Stimulated activated CD8-positive, alpha-beta memory T cell treated with anti-CD3 and anti-CD28 coated beads, Interleukin-12 subunit alpha, Interleukin-12 subunit beta, amount 100 ng/mL, for 1 hour (primary cell): ENCODE measurements around the gene CTNNA3.
"Not testable (repeated sequence)": the region's sequence is repeated elsewhere in the genome, so short reads cannot be mapped to it uniquely, and the experiment has no call there.

Experiments used
- DNase-seq: peaks from one replicate; pipeline ENCODE4 v3.0.0-alpha.2; 2020; ENCODE audit warnings: low read depth

CTNNA3 gene

GRCh38 chr10:66368146-66368545 is 1327.8 kb downstream of the CTNNA3 start:
- no peak for DNase-seq

GRCh38 chr10:66366163-66366562 is 1329.8 kb downstream of the CTNNA3 start:
- no peak for DNase-seq

DNA sequence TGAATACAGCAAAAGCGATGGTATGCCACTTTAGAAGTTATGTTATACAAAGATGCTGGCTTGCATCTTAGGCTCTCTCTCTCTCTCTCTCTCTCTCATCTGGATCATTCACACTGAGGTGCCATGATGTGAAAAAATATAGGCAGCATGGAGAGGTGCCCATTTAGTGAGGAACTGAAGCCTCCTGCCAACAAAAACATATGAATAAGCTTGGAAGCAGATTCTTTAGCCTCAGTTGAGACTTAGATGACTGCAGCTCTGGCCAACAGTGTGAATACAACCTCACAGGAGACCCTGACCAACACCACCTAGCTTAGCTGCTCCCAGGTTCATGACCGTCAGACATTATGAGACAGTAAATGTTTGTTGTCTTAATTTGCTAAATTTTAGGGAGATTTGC is 1330.3 kb downstream of the CTNNA3 start:
- DNase-seq = no peak

DNA sequence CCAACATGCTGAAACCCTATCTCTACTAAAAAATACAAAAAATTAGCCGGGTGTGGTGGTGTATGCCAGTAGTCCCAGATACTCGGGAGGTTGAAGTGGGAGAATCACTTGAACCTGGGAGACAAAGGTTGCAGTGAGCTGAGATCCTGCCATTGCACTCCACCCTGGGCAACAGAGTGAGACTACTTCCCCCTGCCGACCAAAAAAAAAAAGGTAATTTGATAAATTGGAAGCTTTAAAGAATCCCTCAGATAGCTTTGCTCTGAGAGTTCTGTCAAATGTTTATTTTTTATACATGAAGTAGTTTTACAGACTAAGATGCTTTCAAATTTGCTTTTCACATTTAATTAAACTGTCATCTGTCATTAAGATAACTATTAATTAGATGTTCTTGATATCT is 1333.5 kb downstream of the CTNNA3 start:
- DNase-seq = no peak

DNA sequence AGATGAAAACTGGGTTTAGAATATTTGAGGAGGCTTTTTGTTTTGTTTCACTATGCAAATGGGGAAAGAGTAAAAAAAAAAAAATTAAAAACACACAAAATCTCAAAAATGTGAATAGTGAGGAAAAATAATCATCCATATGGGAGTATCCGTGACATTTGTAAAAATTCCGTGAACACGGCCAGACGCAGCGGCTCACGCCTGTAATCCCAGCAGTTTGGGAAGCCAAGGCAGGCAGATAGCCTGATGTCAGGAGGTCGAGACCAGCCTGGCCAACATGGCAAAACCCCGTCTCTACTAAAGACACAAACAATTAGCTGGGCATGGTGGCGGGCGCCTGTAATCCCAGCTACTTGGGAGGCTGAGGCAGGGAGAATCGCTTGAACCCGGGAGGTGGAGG is 1342.2 kb downstream of the CTNNA3 start:
- DNase-seq = not testable (repeated sequence)

DNA sequence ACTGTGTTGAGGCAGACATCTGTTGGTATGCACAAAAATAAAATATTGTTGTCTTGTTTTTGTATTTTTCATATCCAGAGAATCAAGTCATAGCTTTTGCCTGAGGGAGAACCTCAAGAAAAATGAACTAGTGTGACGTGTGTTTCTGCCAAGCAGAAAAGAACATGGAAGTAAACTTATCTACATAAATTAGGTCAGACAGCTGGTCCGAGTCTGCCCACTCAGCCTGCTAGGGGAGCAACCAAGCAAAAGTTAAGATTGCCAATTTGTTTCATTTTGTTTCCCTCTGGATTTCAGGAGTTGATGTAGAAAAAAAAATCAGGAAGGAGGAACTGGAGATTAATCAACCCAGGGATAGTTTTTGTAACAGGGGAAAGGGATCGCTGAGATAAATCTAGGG is 1342.6 kb downstream of the CTNNA3 start:
- DNase-seq = no peak

- no peak for DNase-seq
Measured at GRCh38 chr10:66350622-66351399, 1345.2 kb downstream of the CTNNA3 start.

DNA sequence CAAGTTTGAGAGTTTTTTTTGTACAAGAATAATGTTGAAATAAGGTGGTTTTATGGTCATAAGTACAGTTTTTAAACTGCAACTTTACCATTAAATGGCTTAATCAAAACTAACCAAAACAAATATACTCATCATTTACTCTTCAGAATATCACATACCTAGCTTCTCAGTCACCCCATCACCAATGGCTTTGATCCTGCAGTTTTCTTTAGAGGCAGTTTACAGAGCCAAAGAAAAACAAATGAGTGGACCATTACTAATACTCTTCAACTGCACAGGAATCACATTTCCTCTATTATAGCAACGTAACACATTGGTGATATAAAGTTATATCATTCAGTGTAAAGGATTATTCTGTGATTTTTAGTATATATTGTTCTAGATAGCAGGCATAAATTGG is 1346.3 kb downstream of the CTNNA3 start:
- DNase-seq = no peak

GRCh38 chr10:66349076-66349475 is 1346.9 kb downstream of the CTNNA3 start:
- DNase-seq = no peak

GRCh38 chr10:66337211-66337610 is 1358.8 kb downstream of the CTNNA3 start:
- DNase-seq = no peak

GRCh38 chr10:66336791-66337190 is 1359.2 kb downstream of the CTNNA3 start:
- DNase-seq = no peak

DNA sequence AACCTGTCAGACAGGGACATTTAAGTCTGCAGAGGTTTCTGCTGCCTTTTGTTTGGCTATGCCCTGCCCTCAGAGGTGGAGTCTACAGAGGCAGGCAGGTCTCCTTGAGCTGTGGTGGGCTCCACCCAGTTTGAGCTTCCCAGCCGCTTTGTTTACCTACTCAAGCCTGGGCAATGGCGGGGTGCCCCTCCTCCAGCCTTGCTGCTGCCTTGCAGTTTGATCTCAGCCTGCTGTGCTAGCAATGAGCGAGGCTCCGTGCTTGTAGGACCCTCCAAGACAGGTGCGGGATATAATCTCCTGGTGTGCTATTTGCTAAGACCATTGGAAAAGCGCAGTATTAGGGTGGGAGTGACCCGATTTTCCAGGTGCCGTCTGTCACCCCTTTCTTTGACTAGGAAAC is 1360.2 kb downstream of the CTNNA3 start:
- not testable (repeated sequence) for DNase-seq

- DNase-seq = no peak
Measured at GRCh38 chr10:66329147-66329546, 1366.8 kb downstream of the CTNNA3 start.

DNA sequence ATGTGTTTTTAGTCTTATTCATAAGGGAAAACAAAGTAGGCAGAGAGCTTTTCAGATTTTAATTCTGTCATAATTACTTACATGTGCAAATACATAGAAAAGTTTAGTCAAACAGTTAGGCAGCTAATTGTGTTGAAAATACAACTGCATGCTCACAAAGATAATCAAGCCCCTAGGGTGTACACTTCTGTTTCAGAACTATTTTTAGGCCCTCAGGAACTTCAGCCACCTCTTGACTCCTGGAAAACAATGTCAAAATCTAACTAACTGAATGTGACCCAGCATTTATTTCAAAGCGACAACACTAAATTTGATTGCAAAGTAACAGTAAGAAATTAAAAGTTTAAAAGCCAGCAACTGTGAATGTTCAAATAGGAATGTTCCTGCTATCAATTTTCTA is 1369.1 kb downstream of the CTNNA3 start:
- DNase-seq = no peak

DNA sequence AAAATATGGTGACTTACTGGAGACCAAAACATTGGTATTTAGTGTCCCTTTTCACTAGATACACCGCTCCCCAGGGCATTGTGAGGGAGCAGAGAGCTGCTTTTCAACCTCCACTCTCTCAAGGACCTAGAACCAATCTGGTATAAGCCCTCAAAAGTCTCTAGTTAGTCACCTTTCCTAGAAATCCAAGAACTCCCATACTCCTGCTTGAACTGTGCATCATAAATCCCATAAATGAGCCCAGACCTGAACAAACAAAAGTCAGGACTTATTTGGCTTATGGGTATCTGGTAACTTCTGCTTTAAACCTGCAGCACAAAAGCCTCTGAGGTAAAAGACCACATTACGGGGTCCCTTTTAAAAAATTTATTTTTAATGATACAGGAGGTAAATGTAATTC is 1373.2 kb downstream of the CTNNA3 start:
- DNase-seq = no peak

DNA sequence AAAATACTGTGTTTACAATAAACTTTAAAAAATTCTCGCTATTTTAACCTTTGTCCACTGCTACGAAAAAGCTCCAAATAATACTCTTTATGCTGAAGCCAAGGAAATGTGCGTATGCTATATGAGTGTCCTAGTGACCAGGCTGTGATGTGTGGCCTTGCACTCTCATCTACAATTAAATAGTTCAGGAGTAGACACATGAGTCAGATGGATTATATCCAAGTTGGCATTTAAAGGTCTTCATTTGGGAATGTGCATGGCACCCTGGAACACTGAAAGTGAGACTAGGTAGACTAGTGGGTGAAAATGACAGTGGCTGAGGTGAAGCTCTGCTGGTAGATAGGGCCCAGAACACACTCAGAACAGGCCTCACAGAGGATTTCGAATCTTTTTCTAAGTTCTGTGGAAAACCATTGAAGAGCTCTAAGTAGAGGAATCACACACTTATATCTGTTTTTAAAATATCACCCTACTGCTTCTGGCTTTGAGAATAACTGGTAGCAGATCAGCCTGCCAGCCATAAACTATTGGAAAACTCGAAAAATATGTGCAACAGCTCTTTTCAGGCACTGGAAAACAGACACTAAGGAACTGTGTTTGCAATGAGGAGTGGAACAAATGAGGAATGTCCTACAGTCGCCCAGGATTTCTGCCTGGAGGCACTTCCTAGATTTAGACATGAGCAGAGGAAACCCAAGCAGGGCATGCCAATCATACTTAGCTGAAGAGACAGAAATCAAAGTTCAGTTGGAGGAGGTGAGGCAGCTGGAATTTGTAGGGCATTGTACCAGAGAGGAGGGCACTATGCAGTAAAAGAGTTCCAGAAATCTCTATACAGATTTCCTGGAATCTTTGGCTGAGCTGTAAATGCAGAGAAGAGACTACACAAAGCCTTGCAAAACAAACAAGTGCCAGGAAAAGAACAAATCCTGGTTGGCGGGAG is 1374.0 kb downstream of the CTNNA3 start:
- DNase-seq = no peak

GRCh38 chr10:66318761-66319160 is 1377.2 kb downstream of the CTNNA3 start:
- DNase-seq = no peak

DNA sequence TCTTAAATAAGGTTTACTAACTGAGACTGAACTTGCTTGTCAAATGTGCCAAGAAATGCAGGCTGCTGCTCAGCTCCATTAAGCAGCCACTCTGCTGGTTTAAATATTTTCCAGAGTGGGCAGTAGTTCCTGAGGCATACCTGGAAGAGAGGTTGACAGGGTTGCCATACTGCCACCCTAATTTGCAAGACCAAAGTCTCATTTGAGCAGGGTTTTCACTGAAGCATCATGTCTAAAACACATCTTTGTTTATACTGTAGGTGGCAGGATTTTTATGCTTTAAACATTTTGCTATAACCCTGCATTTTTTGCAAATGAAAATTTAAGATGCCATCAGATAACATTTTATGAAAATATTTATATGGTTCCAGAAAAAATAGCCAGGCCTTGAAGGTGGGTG is 1388.2 kb downstream of the CTNNA3 start:
- DNase-seq = no peak

- DNase-seq = no peak
Measured at GRCh38 chr10:66301078-66301477, 1394.9 kb downstream of the CTNNA3 start.

DNA sequence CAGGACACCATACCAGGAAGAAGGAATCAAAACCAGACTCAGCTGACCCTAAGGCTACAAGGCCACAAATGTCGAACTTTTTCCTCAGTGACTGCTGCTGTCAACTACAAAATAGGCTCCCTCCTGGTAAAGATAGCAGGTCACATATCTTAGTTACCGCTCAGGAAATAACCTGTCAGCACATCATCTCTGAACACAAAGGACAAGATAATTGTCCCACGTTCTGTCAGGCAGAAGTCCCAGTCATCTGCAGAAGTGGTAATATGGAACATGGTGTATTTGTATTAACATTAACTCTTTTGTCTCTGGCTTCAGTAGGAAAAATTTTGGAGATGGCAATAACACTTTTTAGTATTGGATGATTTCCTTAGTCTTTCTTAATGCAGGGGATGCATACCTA is 1400.4 kb downstream of the CTNNA3 start:
- no peak for DNase-seq

DNA sequence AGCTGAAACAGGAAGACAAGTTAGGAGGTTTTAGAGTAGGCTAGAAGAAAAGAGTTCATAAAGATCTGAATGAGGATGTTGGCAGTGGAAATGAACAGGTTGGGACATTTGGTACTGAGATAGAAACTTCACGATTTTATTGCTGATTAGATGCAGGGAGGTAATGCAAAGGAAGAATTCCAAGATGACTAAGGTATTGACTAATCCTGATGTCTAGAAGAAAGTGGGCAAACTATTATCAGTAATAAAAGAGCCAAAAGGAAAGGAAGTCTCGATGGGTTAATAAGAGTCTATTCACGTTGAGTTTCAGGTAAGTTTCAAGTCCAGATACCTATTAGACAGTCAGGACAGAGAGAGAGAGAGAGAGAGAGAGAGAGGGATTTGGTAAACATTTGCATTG is 1401.5 kb downstream of the CTNNA3 start:
- DNase-seq = no peak

- DNase-seq = no peak
Measured at GRCh38 chr10:66292922-66293321, 1403.1 kb downstream of the CTNNA3 start.

GRCh38 chr10:66292456-66292855 is 1403.5 kb downstream of the CTNNA3 start:
- no peak for DNase-seq
